ENCODE results near the gene MTMR11.

DNA sequence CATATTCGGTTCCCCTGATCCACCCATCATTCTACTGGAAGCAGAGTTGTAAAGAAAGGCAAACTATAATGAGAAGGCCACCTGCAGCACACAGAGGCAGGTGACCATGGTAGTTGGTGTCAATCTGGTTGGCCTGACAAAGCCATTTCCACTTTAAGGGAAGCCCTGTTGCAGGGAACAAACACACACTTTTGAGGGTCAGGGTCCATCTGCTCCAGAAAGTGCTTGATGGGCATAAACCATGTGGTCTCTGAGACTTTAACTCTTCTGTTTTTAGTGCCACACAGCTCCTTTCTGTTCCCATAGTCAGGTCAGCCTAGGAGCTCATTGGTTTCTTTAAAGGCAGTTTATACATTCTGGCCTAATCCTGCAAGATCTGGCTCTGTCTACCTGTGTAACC, 54.8 kb downstream of the MTMR11 start:
- TF ChIP-seq, protein P1, sequence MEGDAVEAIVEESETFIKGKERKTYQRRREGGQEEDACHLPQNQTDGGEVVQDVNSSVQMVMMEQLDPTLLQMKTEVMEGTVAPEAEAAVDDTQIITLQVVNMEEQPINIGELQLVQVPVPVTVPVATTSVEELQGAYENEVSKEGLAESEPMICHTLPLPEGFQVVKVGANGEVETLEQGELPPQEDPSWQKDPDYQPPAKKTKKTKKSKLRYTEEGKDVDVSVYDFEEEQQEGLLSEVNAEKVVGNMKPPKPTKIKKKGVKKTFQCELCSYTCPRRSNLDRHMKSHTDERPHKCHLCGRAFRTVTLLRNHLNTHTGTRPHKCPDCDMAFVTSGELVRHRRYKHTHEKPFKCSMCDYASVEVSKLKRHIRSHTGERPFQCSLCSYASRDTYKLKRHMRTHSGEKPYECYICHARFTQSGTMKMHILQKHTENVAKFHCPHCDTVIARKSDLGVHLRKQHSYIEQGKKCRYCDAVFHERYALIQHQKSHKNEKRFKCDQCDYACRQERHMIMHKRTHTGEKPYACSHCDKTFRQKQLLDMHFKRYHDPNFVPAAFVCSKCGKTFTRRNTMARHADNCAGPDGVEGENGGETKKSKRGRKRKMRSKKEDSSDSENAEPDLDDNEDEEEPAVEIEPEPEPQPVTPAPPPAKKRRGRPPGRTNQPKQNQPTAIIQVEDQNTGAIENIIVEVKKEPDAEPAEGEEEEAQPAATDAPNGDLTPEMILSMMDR (IDR thresholded peaks at IDR 0.05): no peak
- no peak for TF ChIP-seq POLR2A (IDR thresholded peaks at IDR 0.05)
